GM19240 (cell line): ENCODE measurements around the gene ASTN2.

ENCODE experiments used
- DNase-seq: peaks from one replicate; pipeline ENCODE4 v3.0.0; 2011; ENCODE audit warnings: low spot score; ENCODE audit not compliant: insufficient read length

ASTN2 gene

GRCh38 chr9:117028103-117028858 is 386.6 kb downstream of the ASTN2 start:
- no peak for DNase-seq

GRCh38 chr9:117021906-117022305 is 393.0 kb downstream of the ASTN2 start:
- no peak for DNase-seq

GRCh38 chr9:117018966-117019617 is 395.8 kb downstream of the ASTN2 start:
- DNase-seq: no peak

- no peak for DNase-seq
These were observed 397.4 kb downstream of the ASTN2 start for GRCh38 chr9:117017414-117017985.

GRCh38 chr9:117014061-117014460 is 400.8 kb downstream of the ASTN2 start:
- DNase-seq: no peak

GRCh38 chr9:117013440-117013995 is 401.3 kb downstream of the ASTN2 start:
- DNase-seq: no peak

DNA sequence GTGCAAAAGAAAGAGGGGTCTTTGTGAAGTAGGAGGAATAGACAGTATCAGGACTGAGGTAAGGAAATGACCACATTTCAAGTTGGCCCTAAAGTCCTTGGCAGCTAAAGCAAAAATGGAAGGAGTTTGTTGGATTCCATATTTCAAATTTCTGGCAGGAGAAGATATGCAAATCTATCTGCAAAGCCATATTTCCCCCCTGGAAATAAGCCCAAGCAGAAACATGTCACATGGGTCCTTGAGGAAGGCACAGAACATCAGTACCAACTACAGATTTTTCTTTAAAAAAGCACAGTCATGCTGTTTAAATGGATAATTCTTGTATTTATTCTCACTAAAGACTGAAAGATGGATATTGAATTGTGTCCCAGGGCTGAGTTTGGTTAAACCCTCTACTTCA is 404.8 kb downstream of the ASTN2 start:
- no peak for DNase-seq

DNA sequence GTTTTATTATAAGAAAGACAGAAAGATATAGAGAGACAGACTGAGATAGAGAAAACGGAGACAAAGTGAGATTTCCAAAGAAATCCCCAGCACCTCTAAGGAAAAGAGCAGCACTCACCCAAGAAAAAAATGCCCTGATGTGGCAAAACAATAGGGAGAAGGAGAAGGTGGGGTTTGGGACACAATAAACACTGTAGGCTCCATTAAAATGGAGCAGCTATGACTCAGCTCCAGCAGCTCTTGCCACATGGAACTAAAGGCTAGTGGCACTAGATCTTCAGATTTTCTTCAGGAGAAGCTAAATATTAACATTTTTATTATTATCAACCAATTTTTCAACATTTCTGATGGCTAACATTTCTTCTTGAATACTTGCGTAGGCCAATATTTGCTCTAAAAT is 406.0 kb downstream of the ASTN2 start:
- no peak for DNase-seq

DNA sequence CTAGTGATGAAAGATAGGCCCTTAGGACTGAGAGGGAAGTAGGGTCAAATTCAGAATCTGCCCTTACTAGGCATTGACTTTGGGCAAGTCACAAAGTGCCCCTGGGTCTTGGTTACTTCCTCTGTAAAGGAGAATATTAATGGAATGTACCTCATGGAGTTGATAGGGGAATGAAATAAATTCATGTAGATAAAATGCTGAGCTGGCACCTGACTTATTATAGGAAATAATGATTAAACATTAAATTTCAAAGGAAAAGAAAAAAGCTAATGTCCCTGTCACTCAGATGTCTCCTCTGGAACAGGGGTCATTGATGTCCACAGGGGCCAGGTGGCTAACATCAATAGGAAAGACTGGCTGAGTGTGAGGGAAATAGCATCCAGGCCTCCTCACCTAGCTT is 406.4 kb downstream of the ASTN2 start:
- DNase-seq: no peak

DNA sequence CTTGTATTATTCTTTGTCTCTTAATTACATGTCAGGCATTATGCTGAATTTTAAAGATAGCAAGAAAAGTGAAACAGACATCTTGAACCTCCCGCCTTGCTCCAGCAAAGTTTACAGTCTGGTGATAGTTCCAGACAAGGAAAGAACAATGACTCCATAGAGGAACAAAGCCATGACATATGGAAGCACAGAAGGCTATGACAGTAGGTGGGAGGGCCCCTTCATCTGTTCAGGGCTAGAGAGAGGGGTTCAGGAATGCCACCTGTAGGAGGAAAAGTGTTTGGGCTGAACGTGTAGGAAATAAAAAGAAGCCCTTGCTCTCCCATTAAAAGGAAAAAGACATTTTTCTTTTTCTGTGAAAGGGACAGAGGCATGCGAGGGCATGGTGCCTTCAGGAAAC is 412.2 kb downstream of the ASTN2 start:
- DNase-seq: no peak

GRCh38 chr9:117000834-117001233 is 414.0 kb downstream of the ASTN2 start:
- no peak for DNase-seq

DNA sequence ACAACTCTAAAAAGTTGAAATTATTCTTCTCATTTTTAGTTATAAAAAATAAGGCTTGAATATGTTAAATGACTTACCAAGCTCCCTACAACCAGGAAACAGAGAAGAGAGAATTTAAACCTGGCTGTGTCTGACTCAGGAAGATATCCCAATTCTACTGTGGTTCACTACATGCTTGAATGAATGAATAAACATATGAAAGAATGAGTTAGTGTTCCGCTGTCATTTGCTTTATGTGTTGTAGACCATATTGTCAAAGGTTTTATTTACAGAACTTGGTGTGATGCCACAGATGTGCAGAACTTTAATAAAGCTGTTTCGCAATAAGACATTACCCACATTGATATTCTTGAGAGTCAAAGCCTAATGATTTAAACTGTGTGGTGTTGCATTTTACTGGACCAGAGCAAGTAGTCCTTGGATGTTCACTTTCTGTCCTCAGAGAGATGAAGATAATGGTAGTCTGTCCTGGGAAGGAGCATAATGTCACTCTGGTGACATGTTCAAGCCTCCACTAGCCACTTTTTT is 414.6 kb downstream of the ASTN2 start:
- DNase-seq: no peak

DNA sequence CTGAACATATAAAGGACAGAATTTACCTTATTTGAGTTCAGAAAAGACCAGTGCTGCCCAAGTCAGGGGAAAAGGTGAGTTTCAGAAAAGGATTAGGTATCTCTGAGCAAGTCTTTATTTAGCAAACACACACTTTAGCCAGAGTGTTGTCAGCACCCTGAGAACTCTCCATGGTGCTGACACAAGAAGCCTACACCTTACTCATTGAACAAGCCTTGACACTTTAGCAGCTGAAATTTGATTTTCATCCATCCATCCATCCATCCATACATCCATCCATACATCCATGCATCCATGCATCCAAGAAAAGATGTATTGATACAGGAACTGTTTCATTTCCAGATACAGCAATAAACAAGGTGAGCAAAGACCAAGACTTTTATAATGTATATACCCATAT is 416.6 kb downstream of the ASTN2 start:
- DNase-seq: no peak

DNA sequence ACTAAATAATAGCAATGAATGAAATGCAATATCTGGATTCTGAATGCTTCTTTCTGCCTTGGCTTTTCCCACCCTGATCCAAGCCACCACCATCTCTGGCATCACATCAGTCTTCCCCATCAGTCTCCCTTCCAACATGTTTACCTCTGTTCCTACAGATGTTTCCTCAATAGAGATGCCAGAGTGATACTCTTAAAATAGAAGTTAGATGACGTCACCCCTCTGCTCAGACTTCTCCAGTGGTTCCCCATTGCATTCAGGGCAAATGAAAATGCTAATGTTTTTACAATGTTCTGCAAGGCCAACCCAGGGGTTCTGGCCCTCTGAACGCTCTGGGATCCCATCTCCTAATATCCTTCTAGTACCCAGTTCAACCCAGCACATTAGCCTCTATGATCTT is 422.0 kb downstream of the ASTN2 start:
- DNase-seq: no peak

- no peak for DNase-seq
These were observed 423.8 kb downstream of the ASTN2 start for GRCh38 chr9:116991051-116991450.

DNA sequence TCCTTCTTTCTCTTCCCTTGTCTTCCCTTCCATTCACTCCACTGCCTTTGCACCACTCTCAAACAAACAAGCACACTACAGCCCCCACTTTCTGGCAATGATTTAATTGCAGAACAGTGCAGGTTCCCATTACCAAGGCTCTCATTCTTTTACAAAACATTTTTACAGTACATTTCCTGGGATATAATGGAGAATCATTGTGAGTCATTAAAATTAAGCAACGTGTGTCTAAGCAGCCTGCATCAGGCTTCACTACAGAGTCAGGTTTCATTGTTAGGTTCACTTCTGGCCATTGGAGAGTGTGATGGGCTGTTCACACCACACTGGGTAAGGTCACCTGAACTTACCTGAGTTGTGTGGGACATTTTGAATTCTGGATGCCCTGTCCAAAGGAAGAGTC is 424.3 kb downstream of the ASTN2 start:
- no peak for DNase-seq

- no peak for DNase-seq
These were observed 427.0 kb downstream of the ASTN2 start for GRCh38 chr9:116987721-116988485.

DNA sequence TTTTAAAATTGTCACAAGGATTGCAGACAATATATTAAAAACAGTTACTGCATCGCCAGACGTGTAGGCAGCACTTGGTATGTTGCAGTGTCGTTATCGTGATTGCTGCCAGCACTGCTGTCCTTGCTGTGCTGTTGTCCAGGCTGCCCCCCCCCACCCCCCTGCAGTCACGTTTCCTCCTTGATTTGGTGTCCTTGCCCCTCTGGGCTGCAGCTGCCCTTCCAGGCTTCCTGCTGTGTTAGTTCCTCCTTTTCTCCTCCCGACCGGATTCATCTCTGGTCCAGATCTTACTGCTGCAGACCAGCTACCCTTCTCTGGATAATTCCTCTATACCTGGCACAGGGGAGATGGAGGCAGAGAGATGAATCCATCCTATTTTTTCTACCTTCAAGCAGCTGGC is 428.8 kb downstream of the ASTN2 start:
- no peak for DNase-seq

DNA sequence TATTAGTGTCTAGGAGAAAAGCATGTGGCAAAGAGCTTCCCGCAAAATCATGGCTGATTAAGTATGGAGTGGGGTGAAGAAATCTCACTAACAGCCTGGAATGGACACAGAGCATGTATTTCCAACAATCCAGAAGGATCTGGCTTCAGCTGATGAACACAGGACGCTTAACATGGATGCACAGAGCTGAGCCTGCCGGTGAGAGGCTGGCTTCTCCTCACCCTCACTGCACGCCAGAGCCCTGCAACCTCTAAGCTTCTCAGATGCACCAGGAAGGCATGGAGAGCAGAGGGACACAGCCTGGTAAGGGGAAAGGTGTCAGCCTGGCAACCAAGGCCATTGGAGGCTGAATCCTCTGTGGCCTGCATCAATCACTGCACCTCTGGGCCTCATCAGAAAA is 429.3 kb downstream of the ASTN2 start:
- no peak for DNase-seq

- no peak for DNase-seq
These were observed 430.7 kb downstream of the ASTN2 start for GRCh38 chr9:116984111-116984510.

DNA sequence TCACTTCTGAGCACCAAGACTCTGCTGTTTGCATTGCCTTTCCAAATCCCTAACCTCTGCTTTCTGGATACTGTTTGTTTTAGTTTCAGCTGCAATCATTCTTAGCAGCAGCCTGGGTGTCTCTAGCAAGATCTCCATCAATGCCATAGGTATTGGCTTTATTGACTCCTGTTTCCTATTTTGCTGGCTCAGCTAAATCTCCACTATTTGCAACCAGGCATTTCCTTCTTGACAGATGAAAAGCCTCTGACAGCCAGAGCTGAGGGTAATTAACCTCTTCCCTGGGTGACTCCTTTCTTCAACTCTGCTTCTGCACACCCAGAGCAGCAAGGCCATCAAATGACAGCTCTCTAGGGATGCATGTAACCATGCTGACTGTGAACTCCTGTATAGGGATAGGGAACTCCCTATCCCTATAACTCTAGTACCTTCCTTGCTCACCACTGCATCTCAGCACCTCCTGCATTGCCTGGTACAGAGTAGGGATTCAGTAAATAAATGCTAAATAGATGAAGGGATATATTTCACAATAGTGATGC is 434.2 kb downstream of the ASTN2 start:
- no peak for DNase-seq
